Muscle layer of duodenum (tissue), 2 donors: ENCODE data around the gene VWC2L.

Experiments used
- H3K27ac ChIP-seq: one replicate; pipeline ENCODE4 v1.7.0; 2013; ENCODE audit warnings: mild to moderate bottlenecking, low read length
- H3K27me3 ChIP-seq: one replicate; pipeline ENCODE4 v1.7.0; 2013; ENCODE audit warnings: low read depth, mild to moderate bottlenecking, control low read depth, low read length
- H3K36me3 ChIP-seq, 2 donors: one replicate each; pipeline ENCODE4 v1.7.0; 2013; ENCODE audit warnings: low read length in 2 of 2, control low read depth in 1 of 2, mild to moderate bottlenecking in 1 of 2; ENCODE audit not compliant: insufficient read depth in 2 of 2, control insufficient read depth in 1 of 2
- H3K4me1 ChIP-seq, 2 donors: one replicate each; pipeline ENCODE4 v1.7.0; 2013; ENCODE audit warnings: low read length in 2 of 2, mild to moderate bottlenecking in 2 of 2, control low read depth in 1 of 2, moderate library complexity in 1 of 2; ENCODE audit not compliant: insufficient read depth in 2 of 2, control insufficient read depth in 1 of 2
- H3K4me3 ChIP-seq, 2 donors: one replicate each; pipeline ENCODE4 v1.7.0; 2013; ENCODE audit warnings: low read length in 2 of 2, low read depth in 1 of 2, mild to moderate bottlenecking in 1 of 2
- H3K9me3 ChIP-seq, 2 donors: one replicate each; pipeline ENCODE4 v1.7.0; 2013; ENCODE audit warnings: low read length in 2 of 2, control low read depth in 1 of 2, mild to moderate bottlenecking in 1 of 2; ENCODE audit not compliant: control insufficient read depth in 1 of 2
- donor health status: healthy.

Gene VWC2L

GRCh38 chr2:214566457-214566856 lies 155.6 kb downstream of the VWC2L start:
- Histone ChIP-seq H3K36me3 (no peaks in the 10 kb centered on the region), H3K4me1 (no peaks in the 10 kb centered on the region), H3K27ac (no peak overlapping the region), H3K9me3 (no peaks in the 10 kb centered on the region), H3K27me3 (no peaks in the 10 kb centered on the region), H3K4me3 (no peak overlapping the region)

- Histone ChIP-seq H3K27me3 (no peaks in the 10 kb centered on the region), H3K36me3 (no peaks in the 10 kb centered on the region), H3K9me3 (no peaks in the 10 kb centered on the region), H3K4me3 (no peak overlapping the region), H3K27ac (no peak overlapping the region), H3K4me1 (no peaks in the 10 kb centered on the region)
Measured at GRCh38 chr2:214569419-214570035, 158.7 kb downstream of the VWC2L start.

- H3K4me3 ChIP-seq: no peak overlapping the region
- no peaks in the 10 kb centered on the region for H3K36me3 ChIP-seq
- no peaks in the 10 kb centered on the region for H3K9me3 ChIP-seq
- no peak overlapping the region for H3K27ac ChIP-seq
- H3K4me1 ChIP-seq: no peaks in the 10 kb centered on the region
- H3K27me3 ChIP-seq: no peaks in the 10 kb centered on the region
Measured at GRCh38 chr2:214574084-214574781, 163.4 kb downstream of the VWC2L start.

DNA sequence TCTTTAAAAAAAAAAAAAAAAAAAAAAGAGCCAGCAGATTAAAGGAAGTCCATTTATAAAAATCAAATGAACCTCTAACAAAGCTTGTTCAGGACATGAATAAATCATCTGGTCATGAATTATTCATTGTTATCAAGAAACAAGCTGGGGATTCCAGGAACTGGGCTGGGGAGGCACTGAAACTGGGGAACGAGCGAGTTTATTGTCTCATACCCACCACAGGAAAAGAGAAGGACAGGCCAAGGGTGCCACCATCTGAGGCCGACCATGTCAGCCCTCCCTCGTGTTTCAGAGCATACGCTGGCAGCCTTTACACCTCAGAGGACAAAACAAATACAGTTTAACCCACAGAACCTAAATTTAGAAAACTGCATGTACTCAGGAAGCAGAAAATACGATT lies 164.2 kb downstream of the VWC2L start:
- Histone ChIP-seq H3K27me3 (no peaks in the 10 kb centered on the region), H3K4me3 (no peak overlapping the region), H3K9me3 (no peaks in the 10 kb centered on the region), H3K4me1 (no peaks in the 10 kb centered on the region), H3K27ac (no peak overlapping the region), H3K36me3 (no peaks in the 10 kb centered on the region)

DNA sequence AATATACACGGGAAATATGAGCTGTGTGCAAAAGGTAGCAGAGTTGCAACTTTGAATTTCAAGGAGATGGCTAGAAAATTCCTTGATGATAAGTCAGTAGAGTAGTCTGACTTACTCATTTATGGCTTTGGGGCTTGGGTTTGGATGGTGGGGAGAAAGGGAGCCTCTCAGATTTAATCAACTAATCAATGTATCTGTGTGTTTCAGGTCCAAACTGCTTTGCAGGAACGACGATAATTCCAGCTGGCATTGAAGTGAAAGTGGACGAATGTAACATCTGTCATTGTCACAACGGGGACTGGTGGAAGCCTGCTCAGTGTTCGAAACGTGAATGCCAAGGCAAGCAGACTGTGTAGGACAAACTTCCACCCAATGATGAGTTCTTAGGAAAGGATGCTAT lies 164.6 kb downstream of the VWC2L start:
- Histone ChIP-seq H3K36me3 (no peaks in the 10 kb centered on the region), H3K4me1 (no peaks in the 10 kb centered on the region), H3K27ac (no peak overlapping the region), H3K27me3 (no peaks in the 10 kb centered on the region), H3K4me3 (no peak overlapping the region), H3K9me3 (no peaks in the 10 kb centered on the region)

GRCh38 chr2:214577769-214578168 lies 166.9 kb downstream of the VWC2L start:
- no peaks in the 10 kb centered on the region for H3K27me3 ChIP-seq
- no peak overlapping the region for H3K27ac ChIP-seq
- H3K4me3 ChIP-seq: no peak overlapping the region
- no peaks in the 10 kb centered on the region for H3K9me3 ChIP-seq
- no peaks in the 10 kb centered on the region for H3K4me1 ChIP-seq
- no peaks in the 10 kb centered on the region for H3K36me3 ChIP-seq

GRCh38 chr2:214578442-214578841 lies 167.6 kb downstream of the VWC2L start:
- Histone ChIP-seq H3K9me3 (no peaks in the 10 kb centered on the region), H3K36me3 (no peaks in the 10 kb centered on the region), H3K4me1 (no peaks in the 10 kb centered on the region), H3K27ac (no peak overlapping the region), H3K4me3 (no peak overlapping the region), H3K27me3 (no peaks in the 10 kb centered on the region)

DNA sequence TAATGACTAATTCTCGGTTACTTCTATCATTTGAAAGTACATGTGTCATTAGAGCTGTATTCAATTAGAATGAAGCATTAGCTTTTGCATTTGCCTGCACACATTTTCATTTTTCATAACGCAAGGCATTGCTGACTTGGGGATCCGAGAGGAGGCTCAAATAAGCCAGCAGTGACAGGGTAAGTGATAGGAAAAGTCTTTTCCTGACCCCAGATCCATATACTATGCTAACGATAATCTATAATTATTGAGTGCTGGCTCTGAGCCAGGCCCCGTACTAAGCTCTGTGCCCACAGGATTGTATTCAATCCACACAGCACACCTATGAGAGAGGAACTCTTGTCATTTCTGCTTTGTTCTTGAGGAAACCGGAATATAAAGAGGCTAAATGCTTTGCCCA lies 168.2 kb downstream of the VWC2L start:
- Histone ChIP-seq H3K36me3 (no peaks in the 10 kb centered on the region), H3K9me3 (no peaks in the 10 kb centered on the region), H3K27me3 (no peaks in the 10 kb centered on the region), H3K4me1 (no peaks in the 10 kb centered on the region), H3K4me3 (no peak overlapping the region), H3K27ac (no peak overlapping the region)

GRCh38 chr2:214587442-214587841 lies 176.6 kb downstream of the VWC2L start:
- Histone ChIP-seq H3K4me1 (no peaks in the 10 kb centered on the region), H3K4me3 (no peak overlapping the region), H3K9me3 (no peaks in the 10 kb centered on the region), H3K36me3 (no peaks in the 10 kb centered on the region), H3K27ac (no peak overlapping the region), H3K27me3 (no peaks in the 10 kb centered on the region)

- Histone ChIP-seq H3K4me3 (no peak overlapping the region), H3K4me1 (no peaks in the 10 kb centered on the region), H3K9me3 (no peaks in the 10 kb centered on the region), H3K27me3 (no peaks in the 10 kb centered on the region), H3K27ac (no peak overlapping the region), H3K36me3 (no peaks in the 10 kb centered on the region)
Measured at GRCh38 chr2:214591366-214591765, 180.5 kb downstream of the VWC2L start.

GRCh38 chr2:214592011-214592410 lies 181.2 kb downstream of the VWC2L start:
- Histone ChIP-seq H3K9me3 (no peaks in the 10 kb centered on the region), H3K4me1 (no peaks in the 10 kb centered on the region), H3K4me3 (no peak overlapping the region), H3K36me3 (no peaks in the 10 kb centered on the region), H3K27ac (no peak overlapping the region), H3K27me3 (no peaks in the 10 kb centered on the region)

GRCh38 chr2:214593727-214594126 lies 182.9 kb downstream of the VWC2L start:
- no peak overlapping the region for H3K27ac ChIP-seq
- H3K4me1 ChIP-seq: no peaks in the 10 kb centered on the region
- H3K27me3 ChIP-seq: no peaks in the 10 kb centered on the region
- H3K36me3 ChIP-seq: no peaks in the 10 kb centered on the region
- no peaks in the 10 kb centered on the region for H3K9me3 ChIP-seq
- no peak overlapping the region for H3K4me3 ChIP-seq
